ENCODE results near the gene ZNFX1.

The ZNFX1 gene

GRCh38 chr20:49252556-49253350 lies 25.1 kb downstream of the ZNFX1 start:
- H3K9ac ChIP-seq (ENCODE audit: low read depth, low read length, poor library complexity, severe bottlenecking) = no peak overlapping the region
- no peak overlapping the region for H2AFZ ChIP-seq (ENCODE audit: low read length)
- no peaks in the 10 kb centered on the region for H3K79me2 ChIP-seq (ENCODE audit: insufficient read depth, low read length)
- H3K9me2 ChIP-seq (replicated peaks; ENCODE audit: low read depth, low read length) = no peaks in the 10 kb centered on the region
- TF ChIP-seq CTCF (conservative IDR thresholded peaks at IDR 0.05; ENCODE audit: low read length) = no peak
- TF ChIP-seq EZH2phosphoT487 (IDR thresholded peaks at IDR 0.05; ENCODE audit: borderline replicate concordance) = no peak
- no peaks in the 10 kb centered on the region for H3K9me3 ChIP-seq (ENCODE audit: insufficient read depth, low read depth, low read length)
- H3F3A ChIP-seq (ENCODE audit: low read depth) = no peaks in the 10 kb centered on the region
- H3K27me3 ChIP-seq (ENCODE audit: insufficient read depth, low read length, poor library complexity, severe bottlenecking) = no peaks in the 10 kb centered on the region
- no peak overlapping the region for H3K4me2 ChIP-seq (ENCODE audit: low read depth, low read length, poor library complexity, severe bottlenecking)
- no peaks in the 10 kb centered on the region for H4K20me1 ChIP-seq (ENCODE audit: insufficient read depth, low read length, poor library complexity, severe bottlenecking)
- H3K4me3 ChIP-seq (ENCODE audit: low read length, poor library complexity, severe bottlenecking) = no peak overlapping the region
- H3K4me1 ChIP-seq (ENCODE audit: insufficient read depth, low read length, poor library complexity, severe bottlenecking) = no peaks in the 10 kb centered on the region
- H3K36me3 ChIP-seq (ENCODE audit: insufficient read depth, low read length) = peaks cover 84% of the 10 kb centered on the region

- Histone ChIP-seq H2AFZ (ENCODE audit: low read length) (no peak overlapping the region), H3F3A (ENCODE audit: low read depth) (no peaks in the 10 kb centered on the region), H3K9me3 (ENCODE audit: insufficient read depth, low read depth, low read length) (no peaks in the 10 kb centered on the region), H3K4me3 (ENCODE audit: low read length, poor library complexity, severe bottlenecking) (no peak overlapping the region), H3K4me1 (ENCODE audit: insufficient read depth, low read length, poor library complexity, severe bottlenecking) (no peaks in the 10 kb centered on the region), H3K36me3 (ENCODE audit: insufficient read depth, low read length) (peaks cover 82% of the 10 kb centered on the region; the same call in 1 of the 2 replicates), H3K27me3 (ENCODE audit: insufficient read depth, low read length, poor library complexity, severe bottlenecking) (no peaks in the 10 kb centered on the region), H3K9me2 (replicated peaks; ENCODE audit: low read depth, low read length) (no peaks in the 10 kb centered on the region), H3K4me2 (ENCODE audit: low read depth, low read length, poor library complexity, severe bottlenecking) (no peak overlapping the region), H4K20me1 (ENCODE audit: insufficient read depth, low read length, poor library complexity, severe bottlenecking) (no peaks in the 10 kb centered on the region), H3K9ac (ENCODE audit: low read depth, low read length, poor library complexity, severe bottlenecking) (no peak overlapping the region), H3K79me2 (ENCODE audit: insufficient read depth, low read length) (no peaks in the 10 kb centered on the region)
- TF ChIP-seq CTCF (conservative IDR thresholded peaks at IDR 0.05; ENCODE audit: low read length) = no peak
- no peak for TF ChIP-seq EZH2phosphoT487 (IDR thresholded peaks at IDR 0.05; ENCODE audit: borderline replicate concordance)
These were observed 28.8 kb downstream of the ZNFX1 start for GRCh38 chr20:49248879-49249665.

- TF ChIP-seq EZH2phosphoT487 (IDR thresholded peaks at IDR 0.05; ENCODE audit: borderline replicate concordance) (no peak), CTCF (conservative IDR thresholded peaks at IDR 0.05; ENCODE audit: low read length) (no peak)
- peaks cover 83% of the 10 kb centered on the region for H3K36me3 ChIP-seq (ENCODE audit: insufficient read depth, low read length)
- no peaks in the 10 kb centered on the region for H3K79me2 ChIP-seq (ENCODE audit: insufficient read depth, low read length)
- no peaks in the 10 kb centered on the region for H4K20me1 ChIP-seq (ENCODE audit: insufficient read depth, low read length, poor library complexity, severe bottlenecking)
- H3K27me3 ChIP-seq (ENCODE audit: insufficient read depth, low read length, poor library complexity, severe bottlenecking) = no peaks in the 10 kb centered on the region
- H3K4me1 ChIP-seq (ENCODE audit: insufficient read depth, low read length, poor library complexity, severe bottlenecking) = no peaks in the 10 kb centered on the region
- H3F3A ChIP-seq (ENCODE audit: low read depth) = no peaks in the 10 kb centered on the region
- no peak overlapping the region for H3K9ac ChIP-seq (ENCODE audit: low read depth, low read length, poor library complexity, severe bottlenecking)
- no peak overlapping the region for H2AFZ ChIP-seq (ENCODE audit: low read length)
- H3K9me2 ChIP-seq (replicated peaks; ENCODE audit: low read depth, low read length) = no peaks in the 10 kb centered on the region
- no peak overlapping the region for H3K4me3 ChIP-seq (ENCODE audit: low read length, poor library complexity, severe bottlenecking)
- H3K4me2 ChIP-seq (ENCODE audit: low read depth, low read length, poor library complexity, severe bottlenecking) = no peak overlapping the region
- no peaks in the 10 kb centered on the region for H3K9me3 ChIP-seq (ENCODE audit: insufficient read depth, low read depth, low read length)
These were observed 29.6 kb downstream of the ZNFX1 start for GRCh38 chr20:49248301-49248700.

Data from Loucy (cell line).